ENCODE data around the gene HOXA6.

DNA sequence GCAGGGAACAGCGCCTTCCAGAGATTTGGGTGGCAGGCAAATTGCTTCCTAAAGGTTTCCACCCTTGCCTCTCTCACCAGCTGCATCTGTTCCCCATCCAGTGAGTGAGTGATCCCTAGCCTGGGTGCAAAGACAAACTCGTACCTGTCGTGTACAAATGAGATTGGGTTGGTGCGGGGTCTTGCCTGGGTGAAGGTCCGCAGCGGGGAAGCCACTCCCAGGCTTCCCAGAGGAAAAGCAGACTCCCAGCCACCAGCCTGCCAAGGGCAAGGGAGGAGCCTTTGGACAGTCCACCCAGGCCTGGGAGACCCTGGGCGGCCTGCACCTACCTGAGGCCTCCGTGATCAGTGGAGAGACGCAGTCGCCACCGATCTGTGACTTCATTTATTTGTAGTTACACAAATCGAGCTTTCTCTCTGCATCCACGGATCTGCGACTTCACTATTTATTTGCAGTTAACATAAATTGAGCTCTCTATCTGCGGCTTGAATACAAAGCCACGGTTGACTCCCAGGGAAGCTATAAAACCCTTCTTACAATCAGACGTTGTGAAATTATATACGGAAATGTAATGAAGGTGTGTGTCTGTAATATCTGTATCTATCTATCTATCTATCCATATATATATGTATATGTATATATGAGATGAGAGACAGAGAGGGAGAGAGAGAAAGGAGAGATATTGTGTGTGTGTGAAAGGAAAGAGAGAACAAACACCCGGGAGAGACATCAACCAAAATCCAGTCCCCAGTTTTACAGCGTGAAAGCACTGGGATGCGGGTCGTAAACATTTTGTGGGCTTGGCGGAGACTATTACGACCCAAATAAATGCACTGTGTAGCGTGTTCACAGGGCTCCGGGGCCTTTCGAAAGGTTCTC, 11.9 kb upstream of the HOXA6 start:
- no peak for TF ChIP-seq RAD21 (CRISPR knock-in tag; conservative IDR thresholded peaks at IDR 0.05 in 1 of 2, IDR thresholded peaks at IDR 0.05 in 1 of 2)
- TF ChIP-seq JUN (IDR thresholded peaks at IDR 0.05; ENCODE audit: borderline replicate concordance, low read depth, low read length) = no peak
- TF ChIP-seq JUN (CRISPR knock-in tag; IDR thresholded peaks at IDR 0.05; ENCODE audit: borderline replicate concordance) = no peak
- TF ChIP-seq, protein P1, sequence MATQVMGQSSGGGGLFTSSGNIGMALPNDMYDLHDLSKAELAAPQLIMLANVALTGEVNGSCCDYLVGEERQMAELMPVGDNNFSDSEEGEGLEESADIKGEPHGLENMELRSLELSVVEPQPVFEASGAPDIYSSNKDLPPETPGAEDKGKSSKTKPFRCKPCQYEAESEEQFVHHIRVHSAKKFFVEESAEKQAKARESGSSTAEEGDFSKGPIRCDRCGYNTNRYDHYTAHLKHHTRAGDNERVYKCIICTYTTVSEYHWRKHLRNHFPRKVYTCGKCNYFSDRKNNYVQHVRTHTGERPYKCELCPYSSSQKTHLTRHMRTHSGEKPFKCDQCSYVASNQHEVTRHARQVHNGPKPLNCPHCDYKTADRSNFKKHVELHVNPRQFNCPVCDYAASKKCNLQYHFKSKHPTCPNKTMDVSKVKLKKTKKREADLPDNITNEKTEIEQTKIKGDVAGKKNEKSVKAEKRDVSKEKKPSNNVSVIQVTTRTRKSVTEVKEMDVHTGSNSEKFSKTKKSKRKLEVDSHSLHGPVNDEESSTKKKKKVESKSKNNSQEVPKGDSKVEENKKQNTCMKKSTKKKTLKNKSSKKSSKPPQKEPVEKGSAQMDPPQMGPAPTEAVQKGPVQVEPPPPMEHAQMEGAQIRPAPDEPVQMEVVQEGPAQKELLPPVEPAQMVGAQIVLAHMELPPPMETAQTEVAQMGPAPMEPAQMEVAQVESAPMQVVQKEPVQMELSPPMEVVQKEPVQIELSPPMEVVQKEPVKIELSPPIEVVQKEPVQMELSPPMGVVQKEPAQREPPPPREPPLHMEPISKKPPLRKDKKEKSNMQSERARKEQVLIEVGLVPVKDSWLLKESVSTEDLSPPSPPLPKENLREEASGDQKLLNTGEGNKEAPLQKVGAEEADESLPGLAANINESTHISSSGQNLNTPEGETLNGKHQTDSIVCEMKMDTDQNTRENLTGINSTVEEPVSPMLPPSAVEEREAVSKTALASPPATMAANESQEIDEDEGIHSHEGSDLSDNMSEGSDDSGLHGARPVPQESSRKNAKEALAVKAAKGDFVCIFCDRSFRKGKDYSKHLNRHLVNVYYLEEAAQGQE (IDR thresholded peaks at IDR 0.05; ENCODE audit: borderline replicate concordance) = no peak
- TF ChIP-seq, protein P1 (CRISPR knock-in tag; IDR thresholded peaks at IDR 0.05; ENCODE audit: low read depth) = no peak
- no peak for TF ChIP-seq KLF1 (tag; IDR thresholded peaks at IDR 0.05)
- TF ChIP-seq, protein P2, sequence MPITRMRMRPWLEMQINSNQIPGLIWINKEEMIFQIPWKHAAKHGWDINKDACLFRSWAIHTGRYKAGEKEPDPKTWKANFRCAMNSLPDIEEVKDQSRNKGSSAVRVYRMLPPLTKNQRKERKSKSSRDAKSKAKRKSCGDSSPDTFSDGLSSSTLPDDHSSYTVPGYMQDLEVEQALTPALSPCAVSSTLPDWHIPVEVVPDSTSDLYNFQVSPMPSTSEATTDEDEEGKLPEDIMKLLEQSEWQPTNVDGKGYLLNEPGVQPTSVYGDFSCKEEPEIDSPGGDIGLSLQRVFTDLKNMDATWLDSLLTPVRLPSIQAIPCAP (CRISPR knock-in tag; IDR thresholded peaks at IDR 0.05; ENCODE audit: borderline replicate concordance) = no peak
- no peak for TF ChIP-seq STAG1 (CRISPR knock-in tag; IDR thresholded peaks at IDR 0.05; ENCODE audit: borderline replicate concordance)
